HepG2 (cell line): Measurements from ENCODE around the gene ARHGAP10. TPM values are rescaled to one million over a fixed set of nuclear protein-coding genes. Genes with fewer than 3 reads are reported as not detected.

Source experiments
- ATAC-seq: fragments of 200-7000 bp; cut with Tn5 transposase; 3 replicates; pipeline ENCODE4 v1.9.1; 2020; ENCODE audit warnings: mild to moderate bottlenecking, moderate library complexity
- BruUV-seq: library from RNA; stranded (reverse); fragments of 400-500 nt; replicated peaks from 2 replicates; lab custom pipeline; 2021; lab: Mats Ljungman, UMichigan
- CTCF ChIA-PET: fragments of 300-600 bp; formaldehyde crosslinking; extraction: SDS; loops from one replicate; lab custom pipeline; 2021; ENCODE audit warnings: low total read pairs, inconsistent platforms, low intra/inter-chr PET ratio; lab: Yijun Ruan, JAX
- POLR2A ChIA-PET: fragments of 350-600 bp; sonication (Branson Sonifier 250); formaldehyde crosslinking; loops from one replicate; lab custom pipeline; 2020; ENCODE audit warnings: antibody characterized with exemption, inconsistent platforms; lab: Yijun Ruan, JAX
- DNase-seq: peaks from one replicate; pipeline ENCODE4 v3.0.0-alpha.2; 2015; ENCODE audit warnings: low spot score
- FAIRE-seq: peaks from 3 replicates; lab custom pipeline; 2011; peaks lifted over from hg19 to GRCh38; lab: Jason Lieb, UNC
- H2AFZ ChIP-seq: one replicate; pipeline ENCODE4 v1.6.1; 2011; ENCODE audit warnings: low read length, inconsistent platforms
- H3K27ac ChIP-seq: fragments of 300-600 bp; 3 replicates; pipeline ENCODE4 v1.8.0; 2011; ENCODE audit warnings: mixed run types, mild to moderate bottlenecking, mixed read lengths, low read length, inconsistent platforms; ENCODE audit not compliant: insufficient read depth; ENCODE audit errors: extremely low read length
- H3K27me3 ChIP-seq, 2 experiments: fragments of 200-600 bp in 1 of 2; 2 replicates in 1 of 2; 3 replicates in 1 of 2; pipeline versions ENCODE4 v1.6.0 to v1.8.0; 2011; ENCODE audit warnings: low read length in 2 of 2, mild to moderate bottlenecking in 2 of 2, moderate library complexity in 2 of 2, inconsistent platforms in 1 of 2; ENCODE audit not compliant: insufficient read depth in 2 of 2, control insufficient read depth in 1 of 2
- H3K36me3 ChIP-seq, 2 experiments: fragments of 200-600 bp in 1 of 2; replicated peaks in 1 of 2; 2 replicates in 1 of 2; 3 replicates in 1 of 2; pipeline versions ENCODE4 v1.5.1 to v1.8.0; 2011; ENCODE audit warnings: low read length in 2 of 2, inconsistent platforms in 1 of 2; ENCODE audit not compliant: insufficient read depth in 2 of 2, control insufficient read depth in 1 of 2
- H3K4me1 ChIP-seq: 2 replicates; pipeline ENCODE4 v1.5.1; 2012; ENCODE audit warnings: low read length, inconsistent platforms; ENCODE audit not compliant: insufficient read depth
- H3K4me2 ChIP-seq: 2 replicates; pipeline ENCODE4 v1.6.0; 2011; ENCODE audit warnings: low read depth, low read length, inconsistent platforms
- H3K4me3 ChIP-seq, 3 experiments: fragments of 200-600 bp in 1 of 3; sonication (generic), shearing (Covaris generic) in 1 of 3; replicated peaks in 1 of 3; 2 replicates each; pipeline ENCODE4 v1.5.1; 2011 to 2016; ENCODE audit warnings: low read length in 3 of 3, inconsistent platforms in 2 of 3, low read depth in 2 of 3, mild to moderate bottlenecking in 2 of 3, control low read depth in 1 of 3, mixed read lengths in 1 of 3; ENCODE audit not compliant: insufficient read depth in 1 of 3
- H3K79me2 ChIP-seq: one replicate; pipeline ENCODE4 v1.6.1; 2011; ENCODE audit warnings: low read length, inconsistent platforms; ENCODE audit not compliant: insufficient read depth
- H3K9ac ChIP-seq: 2 replicates; pipeline ENCODE4 v1.6.0; 2011; ENCODE audit warnings: mild to moderate bottlenecking, low read depth, low read length, inconsistent platforms; ENCODE audit not compliant: insufficient read depth
- H3K9me3 ChIP-seq: 2 replicates; pipeline ENCODE4 v1.5.1; 2012; ENCODE audit warnings: mild to moderate bottlenecking, low read length
- H4K20me1 ChIP-seq: 2 replicates; pipeline ENCODE4 v1.6.0; 2011; ENCODE audit warnings: inconsistent platforms, mild to moderate bottlenecking, low read length, moderate library complexity; ENCODE audit not compliant: insufficient read depth
- CBX2 ChIP-seq, 2 experiments: fragments of 200-600 bp in 1 of 2; sonication (generic); formaldehyde crosslinking in 1 of 2; IDR thresholded peaks; 2 replicates each; pipeline versions ENCODE4 v1.7.0 to v1.8.1; 2018 to 2022; ENCODE audit warnings: low read depth in 2 of 2, low read length in 1 of 2, mild to moderate bottlenecking in 1 of 2, missing genetic modification reagents in 1 of 2
- CTCF ChIP-seq: sonication (generic); formaldehyde crosslinking; IDR thresholded peaks from 2 replicates; pipeline ENCODE4 v1.5.0; 2020; ENCODE audit warnings: mild to moderate bottlenecking, missing genetic modification reagents, moderate library complexity
- FOXO1 ChIP-seq: sonication (generic); formaldehyde crosslinking; IDR thresholded peaks from 2 replicates; pipeline ENCODE4 v1.4.0; 2020; ENCODE audit warnings: missing genetic modification reagents
- KDM6A ChIP-seq: IDR thresholded peaks from 2 replicates; pipeline ENCODE4 v1.6.1; 2016; ENCODE audit warnings: low read depth
- KLF15 ChIP-seq: sonication (generic); formaldehyde crosslinking; IDR thresholded peaks from 2 replicates; pipeline ENCODE4 v1.8.1; 2023; ENCODE audit warnings: borderline replicate concordance, mild to moderate bottlenecking, inconsistent platforms, missing genetic modification reagents, mixed read lengths
- LCORL ChIP-seq, 2 experiments: fragments of 450-650 bp in 1 of 2; sonication (generic) in 1 of 2; formaldehyde crosslinking in 1 of 2; IDR thresholded peaks; 2 replicates each; pipeline versions ENCODE4 v1.5.0 to v1.6.1; 2017 to 2020; ENCODE audit warnings: antibody characterized with exemption in 1 of 2, missing genetic modification reagents in 1 of 2
- MAFF ChIP-seq: IDR thresholded peaks from 2 replicates; pipeline ENCODE4 v1.6.1; 2011; ENCODE audit warnings: low read depth, low read length, improper control_type of control experiment
- MAFK ChIP-seq, 2 experiments: IDR thresholded peaks in 1 of 2; conservative IDR thresholded peaks in 1 of 2; 2 replicates each; pipeline ENCODE4 v1.6.1; 2011; ENCODE audit warnings: improper control_type of control experiment in 2 of 2, low read length in 2 of 2
- MBD4 ChIP-seq: IDR thresholded peaks from 2 replicates; pipeline ENCODE4 v1.6.1; 2012; ENCODE audit warnings: low read length, inconsistent platforms, borderline replicate concordance
- MYC ChIP-seq: sonication (generic); formaldehyde crosslinking; IDR thresholded peaks from 2 replicates; pipeline ENCODE4 v1.9.0; 2021; ENCODE audit warnings: missing genetic modification reagents, borderline replicate concordance
- RAD21 ChIP-seq: fragments of 450-650 bp; formaldehyde crosslinking; IDR thresholded peaks from 2 replicates; pipeline ENCODE4 v1.5.0; 2020; ENCODE audit warnings: mild to moderate bottlenecking
- RBM22 ChIP-seq: fragments of 200-400 bp; formaldehyde crosslinking; optimal IDR thresholded peaks from 2 replicates; pipeline ENCODE3; 2017; ENCODE audit warnings: mild to moderate bottlenecking, low read length, moderate library complexity
- REL ChIP-seq: sonication (generic); formaldehyde crosslinking; conservative IDR thresholded peaks from 2 replicates; pipeline ENCODE4 v1.8.0; 2022; ENCODE audit warnings: mild to moderate bottlenecking, missing genetic modification reagents, moderate library complexity
- SMC3 ChIP-seq: IDR thresholded peaks from 2 replicates; pipeline ENCODE4 v1.6.1; 2011; ENCODE audit warnings: low read length, improper control_type of control experiment
- SP140L ChIP-seq: sonication (generic); formaldehyde crosslinking; IDR thresholded peaks from 2 replicates; pipeline ENCODE4 v1.4.0; 2020; ENCODE audit warnings: missing genetic modification reagents, borderline replicate concordance
- STAG1 ChIP-seq: sonication (generic); formaldehyde crosslinking; IDR thresholded peaks from 2 replicates; pipeline ENCODE4 v1.4.0; 2020; ENCODE audit warnings: missing genetic modification reagents
- TFDP2 ChIP-seq: sonication (generic); formaldehyde crosslinking; IDR thresholded peaks from 2 replicates; pipeline ENCODE4 v1.4.0; 2020; ENCODE audit warnings: missing genetic modification reagents
- ZNF331 ChIP-seq: sonication (generic); formaldehyde crosslinking; IDR thresholded peaks from 2 replicates; pipeline ENCODE4 v1.4.0; 2020; ENCODE audit warnings: missing genetic modification reagents
- ZNF44 ChIP-seq: sonication (generic); formaldehyde crosslinking; IDR thresholded peaks from 2 replicates; pipeline ENCODE4 v1.5.1; 2020; ENCODE audit warnings: mild to moderate bottlenecking, missing genetic modification reagents
- ZNF652 ChIP-seq: IDR thresholded peaks from 2 replicates; pipeline ENCODE4 v1.6.1; 2016; ENCODE audit warnings: low read depth, borderline replicate concordance
- ZNF749 ChIP-seq: sonication (generic); formaldehyde crosslinking; IDR thresholded peaks from 2 replicates; pipeline ENCODE4 v1.8.0; 2022; ENCODE audit warnings: mild to moderate bottlenecking, missing genetic modification reagents, moderate library complexity, borderline replicate concordance
- WGBS: methylation state at CpG from one replicate; pipeline ENCODE4 v1.1.6; 2017; ENCODE audit warnings: low lambda C conversion rate; 5-methylcytosine and 5-hydroxymethylcytosine counted together
- in situ Hi-C: cut with HindIII; loops from 2 replicates; pipeline ENCODE4 v1.10.0; 2017; ENCODE audit warnings: low pct_unique_long_range_greater_than_20kb; ENCODE audit not compliant: extremely low pct_ligation_motif_present
- intact Hi-C: fragments of 100-400 bp; cut with micrococcal nuclease; formaldehyde crosslinking; loops from one replicate; pipeline ENCODE4 v1.10.0; 2022; ENCODE audit not compliant: unreplicated experiment
- polyA plus RNA-seq, 8 experiments: library from polyadenylated mRNA; depleted of rRNA in 3 of 8; stranded (reverse) in 7 of 8; unstranded in 1 of 8; fragments of >200 nt; fragmentation: Illumina TruSeq in 4 of 8; extraction: Trizol in 4 of 8; gene quantifications; 2 replicates each; pipeline versions ENCODE4 v1.2.1 to v1.2.3, GENCODE V29; 2011 to 2016; ENCODE audit warnings: low read depth in 4 of 8, missing spikeins in 1 of 8, mixed read lengths in 1 of 8; ENCODE audit not compliant: insufficient read depth in 1 of 8
- total RNA-seq, 5 experiments: library from RNA; depleted of rRNA; stranded (reverse); fragments of >200 nt; fragmentation: Illumina TruSeq; extraction: Trizol; gene quantifications; 2 replicates each; pipeline ENCODE4 v1.2.3, GENCODE V29; 2016; ENCODE audit warnings: low read depth in 1 of 5

The ARHGAP10 gene
- total and polyA plus RNA-seq, 2 of the 13 experiments (the other 11 are each of a cell fraction or from before 2014, with no cell fraction given): 0.45 to 1.6 TPM

GRCh38 chr4:147866532-147867271, 134.8 kb downstream of the ARHGAP10 start (continued):
- TF ChIP-seq KLF15 (no peak), ZNF652 (CRISPR knock-in tag) (peak; percentile 19; the same call in 1 of the 2 replicates), STAG1 (CRISPR knock-in tag) (peak; percentile 93), SP140L (0 out of 2 replicates have a peak, but pooled peaks have one; percentile 78), SMC3 (peak; percentile 97), RAD21 (CRISPR knock-in tag) (peak; percentile 88), CTCF (CRISPR knock-in tag) (peak; percentile 95), ZNF331 (0 out of 2 replicates have a peak, but pooled peaks have one; percentile 32)

- H3K9me3 ChIP-seq: no peaks in the 10 kb centered on the region
- H3K4me3 ChIP-seq: no peak overlapping the region
- BruUV-seq: no TSS peak
- H3K4me2 ChIP-seq: no peak overlapping the region
- WGBS: 37% methylated on average over 5 of the region's 5 CpGs
- FAIRE-seq (no peak), DNase-seq (no peak), ATAC-seq (no peak)
- H2AFZ ChIP-seq: no peak overlapping the region
- H3K27ac ChIP-seq: no peak overlapping the region
- ChIA-PET POLR2A (no interaction called here), CTCF (no interaction called here)
- H4K20me1 ChIP-seq: no peaks in the 10 kb centered on the region
- no peaks in the 10 kb centered on the region for H3K27me3 ChIP-seq
- intact Hi-C loops: no loop called here
- in situ Hi-C loops: loop anchor here (25.0 kb wide), 1 partner anchor 712 kb away; no protein-coding TSS in a partner anchor
- H3K9ac ChIP-seq: no peak overlapping the region
- H3K79me2 ChIP-seq: no peaks in the 10 kb centered on the region
- H3K36me3 ChIP-seq: no peaks in the 10 kb centered on the region
- no peaks in the 10 kb centered on the region for H3K4me1 ChIP-seq
- TF ChIP-seq TFDP2 (no peak), MYC (CRISPR knock-in tag) (no peak), KDM6A (CRISPR knock-in tag) (no peak), MBD4 (no peak), LCORL (IDR thresholded peaks at IDR 0.05) (no peak), LCORL (CRISPR knock-in tag; IDR thresholded peaks at IDR 0.05) (no peak), MAFK (conservative IDR thresholded peaks at IDR 0.05 in 1 of 2, IDR thresholded peaks at IDR 0.05 in 1 of 2; ENCODE audit: low read length in 2 of 2) (peak; percentile 77 to 84), ZNF44 (CRISPR knock-in tag) (no peak), REL (CRISPR knock-in tag) (no peak), FOXO1 (CRISPR knock-in tag) (no peak), CBX2 (IDR thresholded peaks at IDR 0.05; ENCODE audit: low read depth, low read length) (no peak), CBX2 (CRISPR knock-in tag; IDR thresholded peaks at IDR 0.05; ENCODE audit: low read depth) (no peak), MAFF (peak; percentile 67), RBM22 (no peak), ZNF749 (no peak)
These were observed 142.2 kb downstream of the ARHGAP10 start for GRCh38 chr4:147874109-147874508.
